ENCODE data around the gene PUS10. TPM values are rescaled to one million over a fixed set of nuclear protein-coding genes. Genes with fewer than 3 reads are reported as not detected.

Gene PUS10
- total RNA-seq, 2 experiments from 2014 or later: 3.3 to 7.5 TPM

- ChIA-PET CTCF (ENCODE audit: unreplicated experiment) (interaction anchor here (0.5 to 0.6 kb wide), 2 partner anchors 311 to 758 kb away, joined by 4 read pairs; no protein-coding TSS in a partner anchor), POLR2A (interaction anchor here (0.8 to 2.4 kb wide), 7 partner anchors 8 to 159 kb away, joined by 3 to 17 read pairs (median 4); no protein-coding TSS in a partner anchor)
- Histone ChIP-seq H3K9me3 (ENCODE audit: low read length) (peaks cover 5% of the 10 kb centered on the region; the same call in 1 of the 2 replicates), H3K4me1 (ENCODE audit: insufficient read depth, low read length, poor library complexity, severe bottlenecking) (peaks cover 83% of the 10 kb centered on the region), H4K20me1 (ENCODE audit: insufficient read depth, low read length) (no peaks in the 10 kb centered on the region), H2AFZ (ENCODE audit: low read length) (peak overlapping the region; percentile 91), H3K9me2 (ENCODE audit: insufficient read depth, low read length) (no peaks in the 10 kb centered on the region), H3K4me2 (ENCODE audit: low read length) (peak overlapping the region; percentile 76), H3K36me3 (ENCODE audit: insufficient read depth, low read length) (no peaks in the 10 kb centered on the region; the same call in 1 of the 2 replicates), H3K27ac (ENCODE audit: low read depth, low read length, poor library complexity, severe bottlenecking) (peak overlapping the region; percentile 62), H3K79me2 (ENCODE audit: insufficient read depth, low read depth, low read length) (no peaks in the 10 kb centered on the region; the same call in 1 of the 2 replicates), H3K4me3 (ENCODE audit: low read depth, low read length, poor library complexity, severe bottlenecking) (peak overlapping the region; percentile 44)
- peak; percentile 34 for DNase-seq (ENCODE audit: low spot score)
- intact Hi-C loops (cut with micrococcal nuclease; ENCODE audit: unreplicated experiment): no loop called here
- TF ChIP-seq EZH2phosphoT487 (IDR thresholded peaks at IDR 0.05; ENCODE audit: borderline replicate concordance, low read depth, low read length) (no peak), CTCF (conservative IDR thresholded peaks at IDR 0.05; ENCODE audit: low read length) (no peak)
- BruUV-seq (replicated peaks): no TSS peak
These were observed 45.0 kb downstream of the PUS10 start for GRCh38 chr2:60972889-60973656.

- Histone ChIP-seq H3K36me3 (ENCODE audit: insufficient read depth, low read length) (no peaks in the 10 kb centered on the region; the same call in 1 of the 2 replicates), H3K9me2 (ENCODE audit: insufficient read depth, low read length) (no peaks in the 10 kb centered on the region), H3K79me2 (ENCODE audit: insufficient read depth, low read depth, low read length) (no peaks in the 10 kb centered on the region; the same call in 1 of the 2 replicates), H3K4me1 (ENCODE audit: insufficient read depth, low read length, poor library complexity, severe bottlenecking) (peaks cover 71% of the 10 kb centered on the region), H3K27ac (ENCODE audit: low read depth, low read length, poor library complexity, severe bottlenecking) (peak overlapping the region; percentile 69), H2AFZ (ENCODE audit: low read length) (peak overlapping the region; percentile 55; the same call in 1 of the 2 replicates), H3K9me3 (ENCODE audit: low read length) (peaks cover 5% of the 10 kb centered on the region; the same call in 1 of the 2 replicates), H3K4me3 (ENCODE audit: low read depth, low read length, poor library complexity, severe bottlenecking) (peak overlapping the region; percentile 43), H3K4me2 (ENCODE audit: low read length) (peak overlapping the region; percentile 64), H4K20me1 (ENCODE audit: insufficient read depth, low read length) (no peaks in the 10 kb centered on the region)
- BruUV-seq (replicated peaks): TSS peak; percentile 93
- ChIA-PET CTCF (ENCODE audit: unreplicated experiment) (no interaction called here), POLR2A (interaction anchor here (0.6 to 3.5 kb wide), 18 partner anchors 10 to 163 kb away, joined by 3 to 20 read pairs (median 4); partner anchors contain the start of genes PEX13 and REL)
- peak; percentile 24 for DNase-seq (ENCODE audit: low spot score)
- TF ChIP-seq CTCF (conservative IDR thresholded peaks at IDR 0.05; ENCODE audit: low read length) (no peak), EZH2phosphoT487 (IDR thresholded peaks at IDR 0.05; ENCODE audit: borderline replicate concordance, low read depth, low read length) (no peak)
- intact Hi-C loops (cut with micrococcal nuclease; ENCODE audit: unreplicated experiment): loop anchor here (5.0 kb wide), 2 partner anchors 124 to 414 kb away; partner anchors contain the start of gene BCL11A
These were observed 51.3 kb downstream of the PUS10 start for GRCh38 chr2:60966507-60967405.
